SK-N-SH (cell line): ENCODE measurements around the gene AQP9. TPM values are rescaled to one million over a fixed set of nuclear protein-coding genes. Genes with fewer than 3 reads are reported as not detected.

Experiments used
- CTCF ChIA-PET: fragments of 300-600, 350-600 bp; formaldehyde crosslinking; extraction: SDS; loops from one replicate; lab custom pipeline; 2021; lab: Yijun Ruan, JAX
- POLR2A ChIA-PET: fragments of 350-600 bp; sonication (Branson Sonifier 250); formaldehyde crosslinking; extraction: SDS; loops from one replicate; lab custom pipeline; 2020; ENCODE audit warnings: antibody characterized with exemption, inconsistent platforms; lab: Yijun Ruan, JAX
- DNase-seq: peaks from one replicate; pipeline ENCODE4 v3.0.0; 2012
- H2AFZ ChIP-seq: fragments of 200-600 bp; sonication (generic); 2 replicates; pipeline ENCODE4 v1.8.1; 2016; ENCODE audit warnings: antibody characterized with exemption, mild to moderate bottlenecking, low read depth
- H3F3A ChIP-seq: fragments of 200-600 bp; sonication (generic); replicated peaks from 2 replicates; pipeline ENCODE3; 2016; ENCODE audit warnings: antibody characterized with exemption, mild to moderate bottlenecking; ENCODE audit not compliant: insufficient read depth
- H3K27ac ChIP-seq, 2 experiments: fragments of 200-500 bp in 1 of 2; fragments of 200-600 bp in 1 of 2; sonication (Bioruptor generic) in 1 of 2; sonication (generic), shearing (Covaris generic) in 1 of 2; 2 replicates each; pipeline versions ENCODE4 v1.5.1 to v1.6.1; 2014 to 2016; ENCODE audit warnings: low read depth in 2 of 2, inconsistent platforms in 1 of 2, low read length in 1 of 2, mild to moderate bottlenecking in 1 of 2, mixed read lengths in 1 of 2
- H3K27me3 ChIP-seq: fragments of 200-600 bp; sonication (generic), shearing (Covaris generic); 2 replicates; pipeline ENCODE4 v1.6.1; 2016; ENCODE audit warnings: mixed run types; ENCODE audit not compliant: insufficient read depth
- H3K36me3 ChIP-seq, 2 experiments: fragments of 200-500 bp in 1 of 2; fragments of 200-600 bp in 1 of 2; sonication (Bioruptor generic) in 1 of 2; sonication (generic) in 1 of 2; replicated peaks in 1 of 2; 2 replicates each; pipeline versions ENCODE3 to v1.5.1; 2014 to 2016; ENCODE audit warnings: low read length in 1 of 2, mild to moderate bottlenecking in 1 of 2; ENCODE audit not compliant: insufficient read depth in 2 of 2, control insufficient read depth in 1 of 2
- H3K4me1 ChIP-seq, 2 experiments: fragments of 200-500 bp in 1 of 2; fragments of 200-600 bp in 1 of 2; sonication (Bioruptor generic) in 1 of 2; sonication (generic), shearing (Covaris generic) in 1 of 2; 2 replicates each; pipeline versions ENCODE4 v1.5.1 to v1.6.1; 2014 to 2016; ENCODE audit warnings: low read depth in 1 of 2, low read length in 1 of 2, mixed run types in 1 of 2; ENCODE audit not compliant: insufficient read depth in 2 of 2, control insufficient read depth in 1 of 2
- H3K4me2 ChIP-seq: fragments of 200-600 bp; sonication (generic), shearing (Covaris generic); 2 replicates; pipeline ENCODE4 v1.6.1; 2017; ENCODE audit warnings: mixed run types
- H3K4me3 ChIP-seq, 2 experiments: fragments of 200-500 bp in 1 of 2; fragments of 200-600 bp in 1 of 2; sonication (Bioruptor generic) in 1 of 2; sonication (generic), shearing (Covaris generic) in 1 of 2; 2 replicates each; pipeline versions ENCODE4 v1.5.1 to v1.8.1; 2014 to 2016; ENCODE audit warnings: low read depth in 2 of 2, inconsistent platforms in 1 of 2, low read length in 1 of 2, mild to moderate bottlenecking in 1 of 2, mixed read lengths in 1 of 2, moderate library complexity in 1 of 2
- H3K79me2 ChIP-seq: fragments of 200-600 bp; sonication (generic); 2 replicates; pipeline ENCODE4 v1.8.1; 2017; ENCODE audit warnings: mild to moderate bottlenecking; ENCODE audit not compliant: insufficient read depth
- H3K9ac ChIP-seq: fragments of 200-600 bp; sonication (generic); 2 replicates; pipeline ENCODE4 v1.6.1; 2017; ENCODE audit warnings: mixed run types
- H3K9me2 ChIP-seq: fragments of 200-600 bp; sonication (generic); 2 replicates; pipeline ENCODE4 v1.6.1; 2017; ENCODE audit warnings: mixed run types
- H3K9me3 ChIP-seq: fragments of 200-600 bp; sonication (generic); 2 replicates; pipeline ENCODE4 v1.6.1; 2017; ENCODE audit warnings: mixed run types, mild to moderate bottlenecking, moderate library complexity
- H4K20me1 ChIP-seq: fragments of 200-600 bp; sonication (generic); 2 replicates; pipeline ENCODE4 v1.6.1; 2017; ENCODE audit warnings: mild to moderate bottlenecking, mixed run types; ENCODE audit not compliant: insufficient read depth
- FOXJ3 ChIP-seq: sonication (generic); formaldehyde crosslinking; IDR thresholded peaks from 2 replicates; pipeline ENCODE4 v1.5.1; 2020; ENCODE audit warnings: mild to moderate bottlenecking, missing genetic modification reagents
- FOXM1 ChIP-seq: IDR thresholded peaks from 2 replicates; pipeline ENCODE4 v1.4.0; 2012; ENCODE audit warnings: low read depth, mild to moderate bottlenecking
- GATA2 ChIP-seq: sonication (generic); formaldehyde crosslinking; IDR thresholded peaks from 2 replicates; pipeline ENCODE4 v1.5.0; 2020; ENCODE audit warnings: mild to moderate bottlenecking, missing genetic modification reagents
- IRF3 ChIP-seq: fragments of 150-350 bp; IDR thresholded peaks from 2 replicates; pipeline ENCODE4 v1.6.1; 2016; ENCODE audit warnings: mild to moderate bottlenecking, low read depth, low read length
- NFIC ChIP-seq: IDR thresholded peaks from 2 replicates; pipeline ENCODE4 v1.4.0; 2012; ENCODE audit warnings: borderline replicate concordance
- NRF1 ChIP-seq: IDR thresholded peaks from 2 replicates; pipeline ENCODE4 v1.6.1; 2012; ENCODE audit warnings: low read depth, mild to moderate bottlenecking, low read length
- POLR2AphosphoS5 ChIP-seq: IDR thresholded peaks from 2 replicates; pipeline ENCODE4 v1.6.1; 2012; ENCODE audit warnings: low read depth, low read length
- RAD21 ChIP-seq: IDR thresholded peaks from 2 replicates; pipeline ENCODE4 v1.6.1; 2012; ENCODE audit warnings: mild to moderate bottlenecking, low read length
- RCOR1 ChIP-seq: fragments of 150-350 bp; IDR thresholded peaks from 2 replicates; pipeline ENCODE4 v1.6.1; 2017; ENCODE audit warnings: antibody characterized with exemption, low read length
- RXRA ChIP-seq: IDR thresholded peaks from 2 replicates; pipeline ENCODE4 v1.4.0; 2012; ENCODE audit warnings: low read depth, mild to moderate bottlenecking, borderline replicate concordance
- TEAD4 ChIP-seq: IDR thresholded peaks from 2 replicates; pipeline ENCODE4 v1.4.0; 2012; ENCODE audit warnings: mild to moderate bottlenecking, borderline replicate concordance; ENCODE audit not compliant: insufficient read depth
- USF2 ChIP-seq: fragments of 150-350 bp; IDR thresholded peaks from 2 replicates; pipeline ENCODE4 v1.6.1; 2017; ENCODE audit warnings: antibody characterized with exemption, low read length, low read depth, borderline replicate concordance
- YY1 ChIP-seq: IDR thresholded peaks from 2 replicates; pipeline ENCODE4 v1.4.0; 2012; ENCODE audit warnings: low read depth, mild to moderate bottlenecking
- WGBS: methylation state at CpG from one replicate; pipeline ENCODE4 v1.1.6; 2017; ENCODE audit warnings: low lambda C conversion rate; 5-methylcytosine and 5-hydroxymethylcytosine counted together
- polyA plus RNA-seq, 3 experiments: library from polyadenylated mRNA; depleted of rRNA; stranded (reverse); fragments of >200 nt; gene quantifications; 2 replicates each; pipeline ENCODE4 v1.2.3, GENCODE V29; 2012
- TF ChIP-seq, protein P1 (sequence below): IDR thresholded peaks from 2 replicates; pipeline ENCODE4 v1.4.0; 2012; ENCODE audit warnings: low read depth, borderline replicate concordance
- TF ChIP-seq, protein P2 (sequence below): IDR thresholded peaks from 2 replicates; pipeline ENCODE4 v1.4.0; 2012; ENCODE audit warnings: low read depth
- TF ChIP-seq, protein P3 (sequence below): IDR thresholded peaks from 2 replicates; pipeline ENCODE4; 2012

The AQP9 gene
- polyA plus RNA-seq, 1 of the 3 experiments (the other 2 are of a cell fraction) = not detected

DNA sequence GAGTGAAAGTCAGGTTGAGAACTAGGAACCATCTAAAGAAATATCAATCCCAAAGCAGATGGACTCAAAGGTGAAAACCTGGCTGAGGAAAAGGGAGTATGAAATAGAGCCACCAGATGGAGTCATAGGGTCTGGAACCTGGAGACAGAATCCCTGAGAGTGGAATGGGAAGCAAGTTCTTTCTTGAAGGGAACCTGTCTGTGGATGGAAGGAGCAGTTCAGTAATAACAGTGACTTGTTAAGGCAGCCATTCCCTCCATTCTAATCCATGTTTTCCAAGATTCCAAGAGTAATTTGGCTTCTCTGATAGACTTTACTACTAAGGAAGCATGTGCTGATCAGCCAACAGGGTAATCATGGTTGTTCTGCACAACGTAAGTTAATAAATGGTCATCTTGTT is 22.5 kb upstream of the AQP9 start (continued):
- no peak for TF ChIP-seq IRF3
- TF ChIP-seq, protein P1, sequence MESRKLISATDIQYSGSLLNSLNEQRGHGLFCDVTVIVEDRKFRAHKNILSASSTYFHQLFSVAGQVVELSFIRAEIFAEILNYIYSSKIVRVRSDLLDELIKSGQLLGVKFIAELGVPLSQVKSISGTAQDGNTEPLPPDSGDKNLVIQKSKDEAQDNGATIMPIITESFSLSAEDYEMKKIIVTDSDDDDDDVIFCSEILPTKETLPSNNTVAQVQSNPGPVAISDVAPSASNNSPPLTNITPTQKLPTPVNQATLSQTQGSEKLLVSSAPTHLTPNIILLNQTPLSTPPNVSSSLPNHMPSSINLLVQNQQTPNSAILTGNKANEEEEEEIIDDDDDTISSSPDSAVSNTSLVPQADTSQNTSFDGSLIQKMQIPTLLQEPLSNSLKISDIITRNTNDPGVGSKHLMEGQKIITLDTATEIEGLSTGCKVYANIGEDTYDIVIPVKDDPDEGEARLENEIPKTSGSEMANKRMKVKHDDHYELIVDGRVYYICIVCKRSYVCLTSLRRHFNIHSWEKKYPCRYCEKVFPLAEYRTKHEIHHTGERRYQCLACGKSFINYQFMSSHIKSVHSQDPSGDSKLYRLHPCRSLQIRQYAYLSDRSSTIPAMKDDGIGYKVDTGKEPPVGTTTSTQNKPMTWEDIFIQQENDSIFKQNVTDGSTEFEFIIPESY = no peak
- TF ChIP-seq GATA2 (CRISPR knock-in tag) = no peak
- no peak for TF ChIP-seq FOXM1
- no peak for TF ChIP-seq TEAD4
- TF ChIP-seq RXRA = no peak

- no peaks in the 10 kb centered on the region for H3F3A ChIP-seq
- CTCF ChIA-PET = no interaction called here
- POLR2A ChIA-PET = no interaction called here
- no peak overlapping the region for H3K4me3 ChIP-seq
- no peak overlapping the region for H3K4me2 ChIP-seq
- H3K27ac ChIP-seq = no peak overlapping the region
- 59% methylated on average over 1 of the region's 1 CpG for WGBS
- no peak overlapping the region for H2AFZ ChIP-seq
- no peaks in the 10 kb centered on the region for H3K4me1 ChIP-seq
- no peaks in the 10 kb centered on the region for H3K79me2 ChIP-seq
- TF ChIP-seq, protein P2, sequence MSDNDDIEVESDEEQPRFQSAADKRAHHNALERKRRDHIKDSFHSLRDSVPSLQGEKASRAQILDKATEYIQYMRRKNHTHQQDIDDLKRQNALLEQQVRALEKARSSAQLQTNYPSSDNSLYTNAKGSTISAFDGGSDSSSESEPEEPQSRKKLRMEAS = no peak
- TF ChIP-seq NFIC = no peak
- TF ChIP-seq NRF1 = no peak
- TF ChIP-seq YY1 = no peak
- no peak for TF ChIP-seq GATA2 (CRISPR knock-in tag)
- no peak for TF ChIP-seq USF2
- no peak for TF ChIP-seq FOXJ3 (CRISPR knock-in tag)
- TF ChIP-seq, protein P3, sequence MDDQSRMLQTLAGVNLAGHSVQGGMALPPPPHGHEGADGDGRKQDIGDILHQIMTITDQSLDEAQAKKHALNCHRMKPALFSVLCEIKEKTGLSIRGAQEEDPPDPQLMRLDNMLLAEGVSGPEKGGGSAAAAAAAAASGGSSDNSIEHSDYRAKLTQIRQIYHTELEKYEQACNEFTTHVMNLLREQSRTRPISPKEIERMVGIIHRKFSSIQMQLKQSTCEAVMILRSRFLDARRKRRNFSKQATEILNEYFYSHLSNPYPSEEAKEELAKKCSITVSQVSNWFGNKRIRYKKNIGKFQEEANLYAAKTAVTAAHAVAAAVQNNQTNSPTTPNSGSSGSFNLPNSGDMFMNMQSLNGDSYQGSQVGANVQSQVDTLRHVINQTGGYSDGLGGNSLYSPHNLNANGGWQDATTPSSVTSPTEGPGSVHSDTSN = no peak
- TF ChIP-seq RCOR1 = no peak
- TF ChIP-seq RAD21 = no peak
- TF ChIP-seq POLR2AphosphoS5 = no peak
- no peaks in the 10 kb centered on the region for H4K20me1 ChIP-seq
- H3K9ac ChIP-seq = no peak overlapping the region
- no peaks in the 10 kb centered on the region for H3K9me3 ChIP-seq
- H3K36me3 ChIP-seq = no peaks in the 10 kb centered on the region
- H3K27me3 ChIP-seq = no peaks in the 10 kb centered on the region
- no peaks in the 10 kb centered on the region for H3K9me2 ChIP-seq
- DNase-seq = no peak
Observed at GRCh38 chr15:58117619-58118018, 20.6 kb upstream of the AQP9 start.
